Small intestine (tissue), 7 donors: Measurements from ENCODE around the gene ZNF512. TPM values are rescaled to one million over a fixed set of nuclear protein-coding genes. Genes with fewer than 3 reads are reported as not detected.
"Not testable (repeated sequence)": the region's sequence is repeated elsewhere in the genome, so short reads cannot be mapped to it uniquely, and the experiment has no call there.

ENCODE experiments used
- DNase-seq, 2 donors: peaks; one replicate each; pipeline versions ENCODE4 v3.0.0 to v3.0.0-alpha.2; 2013
- FAIRE-seq: peaks from 2 replicates; lab custom pipeline; 2012; peaks lifted over from hg19 to GRCh38; lab: Jason Lieb, UNC
- H3K27ac ChIP-seq, 3 donors: one replicate each; pipeline ENCODE4 v1.5.1; 2013; ENCODE audit warnings: low read length in 2 of 3, mild to moderate bottlenecking in 2 of 3, control low read depth in 1 of 3, inconsistent platforms in 1 of 3, low read depth in 1 of 3, moderate library complexity in 1 of 3
- H3K27me3 ChIP-seq, 3 donors: one replicate each; pipeline ENCODE4 v1.6.1; 2013; ENCODE audit warnings: low read length in 3 of 3, inconsistent platforms in 1 of 3; ENCODE audit not compliant: control insufficient read depth in 3 of 3, insufficient read depth in 3 of 3
- H3K36me3 ChIP-seq, 3 donors: one replicate each; pipeline ENCODE4 v1.6.1; 2013; ENCODE audit warnings: low read length in 3 of 3, inconsistent platforms in 1 of 3, low read depth in 1 of 3, mild to moderate bottlenecking in 1 of 3, moderate library complexity in 1 of 3; ENCODE audit not compliant: control insufficient read depth in 3 of 3, insufficient read depth in 2 of 3
- H3K4me1 ChIP-seq, 3 donors: one replicate each; pipeline ENCODE4 v1.6.1; 2013; ENCODE audit warnings: low read length in 2 of 3, inconsistent platforms in 1 of 3, low read depth in 1 of 3, mild to moderate bottlenecking in 1 of 3, moderate library complexity in 1 of 3; ENCODE audit not compliant: control insufficient read depth in 3 of 3, insufficient read depth in 2 of 3
- H3K4me3 ChIP-seq, 3 donors: one replicate each; pipeline ENCODE4 v1.5.1; 2013; ENCODE audit warnings: low read length in 3 of 3, control low read depth in 1 of 3, inconsistent platforms in 1 of 3, low read depth in 1 of 3, mild to moderate bottlenecking in 1 of 3, moderate library complexity in 1 of 3
- H3K9me3 ChIP-seq, 2 donors: one replicate each; pipeline ENCODE4 v1.6.1; 2013; ENCODE audit warnings: low read depth in 1 of 2, low read length in 1 of 2; ENCODE audit not compliant: control insufficient read depth in 2 of 2, insufficient read depth in 1 of 2
- WGBS, 3 donors: extraction: QIAGEN DNeasy Blood & Tissue Kit; methylation state at CpG; one replicate each; pipeline ENCODE4 v1.1.7; 2013; 5-methylcytosine and 5-hydroxymethylcytosine counted together
- polyA plus RNA-seq, 4 donors: library from polyadenylated mRNA; stranded (reverse) in 3 of 4; unstranded in 1 of 4; fragments of 200-250 nt in 3 of 4; fragments of 120-200 nt in 1 of 4; gene quantifications; one replicate each; pipeline versions ENCODE4 v1.2.1 to v1.2.3, GENCODE V29; 2013
- donor health status: healthy with polysubstance abuse.
- donor health status: control.
- donor health status: control.
- donor health status: Bipolar disorder and iron deficiency.
- donor health status: healthy.

Gene ZNF512
- polyA plus RNA-seq, 4 donors = 3.4 to 34.3 (median 7.2) TPM

DNA sequence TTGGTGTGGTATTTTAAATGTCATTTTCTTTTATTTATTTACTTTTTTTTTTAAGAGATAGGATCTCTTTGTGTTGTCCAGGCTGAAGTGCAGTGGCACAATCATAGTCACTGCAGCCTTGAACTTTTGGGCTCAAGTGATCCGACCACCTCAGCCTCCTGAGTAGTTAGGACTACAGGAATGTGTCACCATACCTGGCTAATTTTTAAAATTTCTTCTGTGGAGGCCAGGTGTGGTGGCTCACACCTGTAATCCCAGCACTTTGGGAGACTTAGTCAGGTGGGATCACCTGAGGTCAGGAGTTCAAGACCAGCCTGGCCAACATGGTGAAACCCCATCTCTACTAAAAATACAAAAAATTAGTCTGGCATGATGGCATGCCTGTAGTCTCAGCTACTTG, 33.5 kb upstream of the ZNF512 start:
- FAIRE-seq (no peak), DNase-seq (no peak)
- H3K9me3 ChIP-seq = no peaks in the 10 kb centered on the region
- no peak overlapping the region for H3K4me3 ChIP-seq
- 39 to 72% (median 46%) methylated on average over 1 of the region's 1 CpG for WGBS, 3 donors
- no peaks in the 10 kb centered on the region for H3K4me1 ChIP-seq
- no peaks in the 10 kb centered on the region for H3K36me3 ChIP-seq
- no peaks in the 10 kb centered on the region for H3K27me3 ChIP-seq
- H3K27ac ChIP-seq = no peak overlapping the region

DNA sequence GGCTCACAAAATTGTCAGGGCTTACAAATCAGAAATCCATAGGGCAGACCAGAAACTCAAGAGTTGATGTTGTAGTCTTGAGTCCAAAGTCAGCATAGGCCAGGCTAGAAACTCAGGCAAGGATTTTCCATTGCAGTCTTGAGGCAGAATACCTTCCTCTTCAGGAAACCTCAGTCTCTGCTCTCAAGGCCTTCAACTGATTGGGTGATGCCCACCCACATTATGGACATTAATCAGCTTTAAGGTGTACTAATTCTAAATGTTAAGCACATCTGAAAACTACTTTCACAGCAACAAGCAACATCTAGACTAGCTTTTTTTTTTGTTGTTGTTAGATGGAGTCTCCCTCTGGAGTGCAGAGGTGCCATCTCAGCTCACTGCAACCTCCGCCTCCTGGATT, 31.3 kb upstream of the ZNF512 start:
- no peaks in the 10 kb centered on the region for H3K27me3 ChIP-seq
- no peak for DNase-seq
- H3K4me1 ChIP-seq = no peaks in the 10 kb centered on the region
- no peak overlapping the region for H3K27ac ChIP-seq
- WGBS, 3 donors = 97 to 100% (median 100%) methylated on average over 1 of the region's 1 CpG
- no peaks in the 10 kb centered on the region for H3K9me3 ChIP-seq
- no peak for FAIRE-seq
- no peak overlapping the region for H3K4me3 ChIP-seq
- H3K36me3 ChIP-seq = no peaks in the 10 kb centered on the region

DNA sequence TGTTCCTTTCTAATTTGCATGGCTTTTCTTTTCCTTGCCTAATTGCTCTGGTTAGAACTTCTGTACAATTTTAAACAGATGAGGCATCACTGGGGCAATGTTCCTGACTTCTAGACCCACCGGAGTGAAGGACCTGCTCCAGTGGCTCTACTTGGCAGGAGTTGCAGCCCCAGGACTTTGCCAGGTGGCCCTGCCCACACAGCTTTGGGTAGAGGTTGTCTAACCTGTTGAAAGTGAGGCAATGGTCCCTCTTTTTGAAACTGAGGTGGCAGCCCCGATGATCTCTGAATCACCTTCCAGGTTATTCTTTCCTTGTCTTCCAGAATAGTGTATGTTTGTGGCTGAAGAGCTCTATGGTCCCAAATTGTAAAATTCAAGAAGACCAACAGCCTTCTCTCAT, 29.9 kb upstream of the ZNF512 start:
- H3K4me1 ChIP-seq = no peaks in the 10 kb centered on the region
- no peaks in the 10 kb centered on the region for H3K36me3 ChIP-seq
- 73 to 93% (median 80%) methylated on average over 2 of the region's 2 CpGs for WGBS, 3 donors
- FAIRE-seq = no peak
- H3K27ac ChIP-seq = no peak overlapping the region
- no peak overlapping the region for H3K4me3 ChIP-seq
- no peaks in the 10 kb centered on the region for H3K27me3 ChIP-seq
- DNase-seq = no peak
- H3K9me3 ChIP-seq = no peaks in the 10 kb centered on the region

DNA sequence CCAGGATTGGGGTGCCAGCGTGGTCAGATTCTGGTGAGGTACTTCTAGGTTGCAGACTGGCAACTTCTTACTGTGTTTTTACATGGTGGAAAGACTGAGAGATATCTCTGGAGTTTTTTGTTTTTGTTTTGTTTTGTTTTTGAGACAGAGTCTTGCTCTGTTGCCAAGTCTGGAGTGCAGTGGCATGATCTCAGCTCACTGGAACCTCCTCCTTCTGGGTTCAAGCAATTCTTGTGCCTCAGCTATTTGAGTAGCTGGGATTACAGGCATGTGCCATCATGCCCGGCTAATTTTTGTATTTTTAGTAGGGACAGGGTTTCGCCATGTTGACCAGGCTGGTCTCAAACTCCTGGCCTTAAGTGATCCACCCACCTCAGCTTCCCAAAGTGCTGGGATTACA, 28.4 kb upstream of the ZNF512 start:
- not testable (repeated sequence) for FAIRE-seq, H3K36me3 ChIP-seq, H3K9me3 ChIP-seq, H3K4me1 ChIP-seq, H3K4me3 ChIP-seq, H3K27ac ChIP-seq, DNase-seq, H3K27me3 ChIP-seq
- WGBS, 3 donors = 76 to 81% (median 79%) methylated on average over 3 of the region's 3 CpGs

DNA sequence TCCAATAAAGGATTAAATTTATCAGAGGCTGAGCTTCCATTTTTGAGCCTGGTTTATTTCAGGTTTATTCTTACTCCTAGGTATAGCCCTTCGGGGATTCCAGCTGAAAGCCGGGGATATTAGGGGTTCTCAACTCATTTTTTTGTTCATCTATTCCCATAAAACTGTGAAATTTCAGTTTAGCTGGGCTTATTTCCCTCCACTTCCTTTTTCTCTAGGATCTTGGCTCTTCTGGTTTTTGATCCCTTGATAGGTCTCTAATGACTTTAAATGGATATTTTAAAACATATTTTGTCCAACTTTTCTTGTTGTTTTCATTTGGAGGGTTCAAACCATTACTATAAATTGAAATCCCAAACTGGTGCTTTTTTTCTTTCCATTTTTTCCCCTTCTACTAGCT, 23.6 kb upstream of the ZNF512 start:
- Histone ChIP-seq H3K27ac (no peak overlapping the region), H3K27me3 (peaks cover 0 to 3% (median 0%) of the 10 kb centered on the region in 3 donors), H3K36me3 (no peaks in the 10 kb centered on the region), H3K4me1 (no peaks in the 10 kb centered on the region), H3K9me3 (no peaks in the 10 kb centered on the region), H3K4me3 (no peak overlapping the region)
- FAIRE-seq (no peak), DNase-seq (no peak)
- 84 to 91% (median 87%) methylated on average over 2 of the region's 2 CpGs for WGBS, 3 donors

DNA sequence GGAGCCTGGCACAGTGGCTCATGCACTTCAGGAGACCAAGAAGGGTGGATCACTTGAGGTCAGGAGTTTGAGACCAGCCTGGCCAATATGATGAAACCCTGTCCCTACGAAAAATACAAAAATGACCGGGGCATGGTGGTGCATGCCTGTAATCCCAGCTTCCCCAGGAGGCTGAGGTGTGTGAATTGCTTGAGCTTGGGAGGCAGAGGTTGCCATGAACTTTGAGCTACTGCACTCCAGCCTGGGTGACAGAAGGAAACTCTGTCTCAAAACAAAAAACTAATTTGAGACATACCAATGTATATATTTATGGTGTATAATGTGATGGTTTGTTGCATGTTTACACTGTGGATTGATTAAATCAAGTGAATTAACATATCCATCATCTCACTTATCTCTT, 21.8 kb upstream of the ZNF512 start:
- Histone ChIP-seq H3K27ac (no peak overlapping the region), H3K4me1 (no peaks in the 10 kb centered on the region), H3K27me3 (peaks cover 0 to 4% (median 3%) of the 10 kb centered on the region in 3 donors), H3K36me3 (no peaks in the 10 kb centered on the region), H3K4me3 (no peak overlapping the region), H3K9me3 (no peaks in the 10 kb centered on the region)
- WGBS, 3 donors = 72 to 86% (median 78%) methylated on average over 2 of the region's 2 CpGs
- FAIRE-seq (no peak), DNase-seq (no peak)

DNA sequence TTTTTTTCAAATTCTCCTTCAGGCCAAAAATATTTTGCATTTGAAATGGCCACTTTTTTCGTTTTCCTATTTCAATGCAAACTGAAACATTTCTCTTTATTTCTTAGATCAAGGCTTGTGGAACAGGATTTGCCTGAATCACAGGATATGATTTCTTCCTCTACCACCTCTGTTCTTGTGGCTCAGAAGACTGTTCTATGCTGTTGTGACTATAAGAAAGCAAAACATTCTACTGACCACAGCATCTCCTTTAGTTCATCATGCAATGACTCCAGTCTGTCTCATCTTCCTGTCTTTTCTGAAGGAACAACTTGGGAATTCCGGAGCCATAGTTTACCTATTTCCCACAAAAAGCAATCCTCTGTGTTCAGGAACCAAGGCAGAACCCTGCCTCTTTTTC, 16.2 kb upstream of the ZNF512 start:
- DNase-seq (no peak), FAIRE-seq (no peak)
- no peaks in the 10 kb centered on the region for H3K4me1 ChIP-seq
- no peaks in the 10 kb centered on the region for H3K36me3 ChIP-seq
- H3K9me3 ChIP-seq = no peaks in the 10 kb centered on the region
- H3K27me3 ChIP-seq = peaks cover 0 to 12% (median 10%) of the 10 kb centered on the region in 3 donors
- no peak overlapping the region for H3K4me3 ChIP-seq
- no peak overlapping the region for H3K27ac ChIP-seq
- WGBS, 3 donors = 48 to 69% (median 52%) methylated on average over 2 of the region's 2 CpGs

DNA sequence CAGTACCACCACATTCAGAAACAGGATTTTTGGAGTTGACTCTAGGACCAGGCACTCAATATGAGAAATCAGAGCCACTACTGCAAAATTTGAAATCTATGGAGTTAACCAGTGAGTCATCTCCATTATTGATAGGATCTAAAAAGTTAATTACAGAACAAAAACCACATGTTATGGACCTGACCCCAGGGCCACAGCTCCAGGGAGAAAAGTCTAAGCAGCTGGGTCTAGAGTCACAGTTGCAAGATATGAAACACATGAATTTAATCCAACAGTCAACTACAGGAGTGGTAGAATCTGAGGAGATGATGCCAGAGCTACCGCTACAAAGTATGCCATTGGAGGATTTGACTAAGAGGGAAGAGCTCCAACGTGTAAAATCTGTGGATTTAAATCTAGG, 13.4 kb upstream of the ZNF512 start:
- 55 to 63% (median 56%) methylated on average over 2 of the region's 2 CpGs for WGBS, 3 donors
- H3K4me1 ChIP-seq = no peaks in the 10 kb centered on the region
- FAIRE-seq = no peak
- H3K36me3 ChIP-seq = no peaks in the 10 kb centered on the region
- DNase-seq = no peak
- no peak overlapping the region for H3K27ac ChIP-seq
- H3K9me3 ChIP-seq = peaks cover 0 to 17% of the 10 kb centered on the region in 2 donors
- peaks cover 0 to 14% (median 10%) of the 10 kb centered on the region in 3 donors for H3K27me3 ChIP-seq
- H3K4me3 ChIP-seq = no peak overlapping the region

DNA sequence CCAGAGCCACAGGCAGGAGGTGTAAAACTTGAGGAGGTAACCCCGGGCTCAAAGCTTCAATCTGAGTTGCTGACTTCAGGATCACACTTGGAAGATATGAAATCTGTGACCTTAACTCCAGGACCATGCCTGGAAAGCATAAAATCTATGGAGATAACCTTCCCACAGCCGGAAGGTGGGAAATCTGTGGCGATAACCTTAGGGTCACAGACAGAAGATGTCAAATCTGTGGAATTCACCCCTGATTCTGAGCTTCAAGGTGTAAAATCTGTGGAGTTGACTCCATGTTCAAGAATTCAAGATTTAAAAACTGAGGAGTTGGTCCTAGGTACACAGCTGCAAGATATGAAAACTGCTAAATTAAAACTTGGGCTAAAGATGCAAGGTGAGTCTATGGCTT, 11.6 kb upstream of the ZNF512 start:
- Histone ChIP-seq H3K9me3 (peaks cover 0 to 33% of the 10 kb centered on the region in 2 donors), H3K4me1 (no peaks in the 10 kb centered on the region), H3K27me3 (peaks cover 0 to 12% (median 8%) of the 10 kb centered on the region in 3 donors), H3K27ac (no peak overlapping the region), H3K4me3 (no peak overlapping the region), H3K36me3 (peaks cover 0 to 2% (median 0%) of the 10 kb centered on the region in 3 donors)
- FAIRE-seq = no peak
- DNase-seq = no peak
- 69 to 83% (median 71%) methylated on average over 3 of the region's 3 CpGs for WGBS, 3 donors
